Peyer's patch (tissue), 4 donors: ENCODE data around the gene GNG12. TPM values are rescaled to one million over a fixed set of nuclear protein-coding genes. Genes with fewer than 3 reads are reported as not detected.

Source experiments
- DNase-seq, 3 donors: peaks; one replicate each; pipeline ENCODE4 v3.0.0-alpha.2; 2017 to 2019
- H3K27ac ChIP-seq, 4 donors: fragments of 200-600 bp; sonication (generic); one replicate each; pipeline ENCODE4 v1.5.1; 2016 to 2019
- H3K27me3 ChIP-seq, 2 donors: fragments of 200-600 bp; sonication (generic); one replicate each; pipeline ENCODE4 v1.5.1; 2019
- H3K36me3 ChIP-seq, 3 donors: fragments of 200-600 bp; sonication (generic); one replicate each; pipeline ENCODE4 v1.5.1; 2016 to 2019
- H3K4me1 ChIP-seq, 4 donors: fragments of 200-600 bp; sonication (generic); one replicate each; pipeline ENCODE4 v1.5.1; 2016 to 2019
- H3K4me3 ChIP-seq, 4 donors: fragments of 200-600 bp; sonication (generic); 1 replicate in 3 of 4; 2 replicates in 1 of 4; pipeline ENCODE4 v1.5.1; 2016 to 2019; ENCODE audit warnings: mild to moderate bottlenecking in 1 of 4
- H3K9me3 ChIP-seq, 4 donors: fragments of 200-600 bp; sonication (generic); one replicate each; pipeline ENCODE4 v1.5.1; 2016 to 2019; ENCODE audit warnings: mild to moderate bottlenecking in 1 of 4
- CTCF ChIP-seq, 6 experiments: fragments of 450-650 bp in 4 of 6; fragments of 200-600 bp in 2 of 6; sonication (generic) in 1 of 6; IDR thresholded peaks; one replicate each; pipeline ENCODE4 v1.5.1; 2017 to 2019; ENCODE audit warnings: antibody characterized with exemption in 6 of 6, mild to moderate bottlenecking in 3 of 6, moderate library complexity in 1 of 6
- POLR2A ChIP-seq, 2 donors: fragments of 450-650 bp; IDR thresholded peaks; one replicate each; pipeline ENCODE4 v1.5.1; 2017; ENCODE audit warnings: antibody characterized with exemption in 2 of 2, mild to moderate bottlenecking in 2 of 2, moderate library complexity in 2 of 2
- total RNA-seq, 4 donors: library from RNA; depleted of rRNA; stranded (reverse); fragments of >200 nt; gene quantifications; one replicate each; pipeline ENCODE4 v1.1.0, GENCODE V29; 2016

Gene GNG12
- total RNA-seq, 4 donors from 2014 or later, result 61.9 to 271 (median 165) TPM

- Histone ChIP-seq H3K27me3 (no peaks in the 10 kb centered on the region), H3K4me3 (peak overlapping the region in 1 of 4 donors; percentile 22), H3K27ac (peak overlapping the region in 3 of 4 donors; percentile 55 to 74 (median 56)), H3K4me1 (peaks cover 0 to 55% (median 12%) of the 10 kb centered on the region in 4 donors), H3K36me3 (no peaks in the 10 kb centered on the region), H3K9me3 (no peaks in the 10 kb centered on the region)
- no peak for DNase-seq
- TF ChIP-seq POLR2A (IDR thresholded peaks at IDR 0.05) (no peak), CTCF (IDR thresholded peaks at IDR 0.05) (no peak)
Observed at GRCh38 chr1:67747671-67748546, 85.4 kb downstream of the GNG12 start.

GRCh38 chr1:67745875-67746698 is 87.2 kb downstream of the GNG12 start:
- Histone ChIP-seq H3K4me1 (peaks cover 0 to 56% (median 12%) of the 10 kb centered on the region in 4 donors), H3K36me3 (no peaks in the 10 kb centered on the region), H3K4me3 (no peak overlapping the region), H3K9me3 (no peaks in the 10 kb centered on the region), H3K27me3 (no peaks in the 10 kb centered on the region), H3K27ac (peak overlapping the region in 1 of 4 donors; percentile 9)
- no peak for TF ChIP-seq CTCF (IDR thresholded peaks at IDR 0.05)
- no peak for TF ChIP-seq POLR2A (IDR thresholded peaks at IDR 0.05)
- DNase-seq, result no peak

GRCh38 chr1:67743072-67743725 is 90.1 kb downstream of the GNG12 start:
- peaks cover 0 to 39% (median 2%) of the 10 kb centered on the region in 4 donors for H3K4me1 ChIP-seq
- no peak overlapping the region for H3K4me3 ChIP-seq
- H3K36me3 ChIP-seq, result no peaks in the 10 kb centered on the region
- no peak for TF ChIP-seq POLR2A (IDR thresholded peaks at IDR 0.05)
- no peak for TF ChIP-seq CTCF (IDR thresholded peaks at IDR 0.05)
- no peak overlapping the region for H3K27ac ChIP-seq
- no peak for DNase-seq
- no peaks in the 10 kb centered on the region for H3K9me3 ChIP-seq
- no peaks in the 10 kb centered on the region for H3K27me3 ChIP-seq

DNA sequence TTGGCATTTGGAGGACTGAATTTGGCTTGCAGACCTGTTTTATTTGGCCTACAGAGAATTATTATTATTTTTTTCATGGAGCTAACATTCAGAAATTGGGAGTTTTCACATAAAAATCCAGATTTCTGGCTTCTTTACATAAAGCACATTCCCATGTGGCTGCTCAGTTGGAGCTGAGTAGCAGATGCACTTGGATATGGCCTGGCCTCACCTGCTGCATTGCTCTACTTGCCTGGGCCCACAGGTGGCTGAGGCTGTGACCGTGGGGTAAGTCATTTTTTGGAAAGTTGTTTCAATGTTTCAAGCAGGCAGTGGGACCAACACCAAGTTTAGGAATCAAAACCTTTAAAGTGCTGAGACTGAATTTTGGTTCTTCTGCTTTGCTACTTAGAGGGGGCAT is 91.5 kb downstream of the GNG12 start:
- Histone ChIP-seq H3K27ac (peak overlapping the region in 2 of 4 donors; percentile 36 to 70), H3K27me3 (no peaks in the 10 kb centered on the region), H3K4me3 (no peak overlapping the region), H3K4me1 (peaks cover 0 to 31% (median 0%) of the 10 kb centered on the region in 4 donors), H3K9me3 (no peaks in the 10 kb centered on the region), H3K36me3 (no peaks in the 10 kb centered on the region)
- DNase-seq, result no peak
- TF ChIP-seq POLR2A (IDR thresholded peaks at IDR 0.05) (no peak), CTCF (IDR thresholded peaks at IDR 0.05) (no peak)

GRCh38 chr1:67741121-67741520 is 92.1 kb downstream of the GNG12 start:
- Histone ChIP-seq H3K27ac (peak overlapping the region in 3 of 4 donors; percentile 16 to 70 (median 36)), H3K36me3 (no peaks in the 10 kb centered on the region), H3K4me1 (peaks cover 0 to 31% (median 2%) of the 10 kb centered on the region in 4 donors), H3K27me3 (no peaks in the 10 kb centered on the region), H3K4me3 (no peak overlapping the region), H3K9me3 (no peaks in the 10 kb centered on the region)
- DNase-seq, result peak in 1 of 3 donors; percentile 72
- no peak for TF ChIP-seq CTCF (IDR thresholded peaks at IDR 0.05)
- TF ChIP-seq POLR2A (IDR thresholded peaks at IDR 0.05), result no peak
